GM12878 (cell line): Measurements from ENCODE around the gene SOST. TPM values are rescaled to one million over a fixed set of nuclear protein-coding genes. Genes with fewer than 3 reads are reported as not detected.

Source experiments
- GABPA ChIP-seq: IDR thresholded peaks from 2 replicates; pipeline ENCODE4 v1.6.1; 2014; ENCODE audit warnings: antibody characterized with exemption, low read depth, mild to moderate bottlenecking, inconsistent platforms
- HCFC1 ChIP-seq: fragments of 150-350 bp; IDR thresholded peaks from 2 replicates; pipeline ENCODE4 v1.6.1; 2014; ENCODE audit warnings: low read length
- MEF2A ChIP-seq: IDR thresholded peaks from 2 replicates; pipeline ENCODE4 v1.6.1; 2011; ENCODE audit warnings: low read depth, mild to moderate bottlenecking, low read length, moderate library complexity; ENCODE audit not compliant: insufficient read depth
- NR2C2 ChIP-seq: IDR thresholded peaks from 2 replicates; pipeline ENCODE4 v1.6.1; 2011; ENCODE audit warnings: borderline replicate concordance, low read depth; ENCODE audit not compliant: control insufficient read depth, insufficient read length
- SMARCA5 ChIP-seq: fragments of 450-650 bp; IDR thresholded peaks from 2 replicates; pipeline ENCODE4 v1.6.1; 2017; ENCODE audit warnings: mild to moderate bottlenecking
- SUPT20H ChIP-seq: IDR thresholded peaks from 2 replicates; pipeline ENCODE4 v1.6.1; 2011; ENCODE audit warnings: low read depth, mild to moderate bottlenecking, low read length, moderate library complexity, borderline replicate concordance; ENCODE audit not compliant: control insufficient read depth
- WRNIP1 ChIP-seq: IDR thresholded peaks from 2 replicates; pipeline ENCODE4 v1.6.1; 2011; ENCODE audit warnings: low read depth, low read length, improper control_type of control experiment, borderline replicate concordance
- polyA plus RNA-seq, 11 experiments: library from polyadenylated mRNA; depleted of rRNA in 4 of 11; unstranded in 6 of 11; stranded (reverse) in 5 of 11; fragments of >200 nt; fragmentation: Nextera tagmentation in 4 of 11; fragmentation: Illumina TruSeq in 1 of 11; extraction: Ambion mirVana in 4 of 11; extraction: Trizol in 1 of 11; gene quantifications; 1 replicate in 1 of 11; 2 replicates in 10 of 11; pipeline versions ENCODE4 v1.2.1 to v1.2.3, GENCODE V29; 2011 to 2016; ENCODE audit warnings: inconsistent platforms in 2 of 11, missing spikeins in 2 of 11, low read depth in 1 of 11
- total RNA-seq, 4 experiments: library from RNA; depleted of rRNA in 3 of 4; stranded (reverse); fragments of >200 nt in 3 of 4; fragmentation: Illumina TruSeq in 1 of 4; extraction: Trizol in 1 of 4; gene quantifications; 2 replicates each; pipeline versions ENCODE4 v1.2.1 to v1.2.3, GENCODE V29; 2013 to 2021
- TF ChIP-seq, protein P1 (sequence below): IDR thresholded peaks from 2 replicates; pipeline ENCODE4 v1.6.1; 2012; ENCODE audit warnings: low read depth, low read length, improper control_type of control experiment
- TF ChIP-seq, protein P2 (sequence below): fragments of 450-650 bp; formaldehyde crosslinking; IDR thresholded peaks from 2 replicates; pipeline ENCODE4 v1.4.0; 2022; ENCODE audit warnings: mild to moderate bottlenecking, moderate library complexity

SOST gene
- total and polyA plus RNA-seq, 10 of the 15 experiments (the other 5 are each of a cell fraction or from before 2014, with no cell fraction given) = not detected

DNA sequence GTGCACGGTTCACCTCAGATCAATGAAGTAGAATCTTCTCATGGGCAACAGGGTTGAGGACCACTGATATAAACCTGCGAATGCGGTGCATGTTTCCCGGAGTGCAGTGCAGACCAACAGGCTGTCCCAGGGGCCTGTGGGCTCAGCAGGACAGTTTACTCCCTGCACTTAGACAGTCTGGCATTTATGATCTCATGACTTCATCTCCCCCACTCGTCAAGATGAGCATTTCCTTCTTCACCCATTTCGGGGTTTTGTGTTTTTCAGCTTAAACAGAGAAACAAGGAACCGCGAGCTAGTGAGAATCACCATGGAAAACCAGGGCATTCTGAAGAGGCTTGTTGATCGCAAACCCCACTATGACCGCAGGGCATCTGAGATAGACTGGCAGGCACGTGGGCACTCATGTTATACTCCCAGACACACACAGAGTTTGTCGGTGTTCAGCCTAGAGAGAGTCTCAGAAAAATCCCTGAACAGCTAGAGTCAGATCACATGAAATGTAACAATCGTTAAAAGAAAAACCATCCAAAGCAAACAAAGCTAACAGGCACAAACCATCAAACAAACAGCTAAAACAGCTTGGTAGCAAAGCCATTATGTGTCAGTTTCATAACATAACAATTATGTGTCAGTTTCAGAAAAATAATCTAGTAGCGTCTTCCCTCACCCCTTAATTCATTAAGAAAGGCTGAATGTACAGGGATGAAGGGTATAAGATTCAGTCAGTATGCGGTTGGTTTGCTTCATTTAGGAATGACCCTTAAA is 24.5 kb upstream of the SOST start (continued):
- TF ChIP-seq GABPA = no peak
- no peak for TF ChIP-seq SMARCA5
- TF ChIP-seq SUPT20H = no peak
- TF ChIP-seq MEF2A = no peak
- TF ChIP-seq, protein P1, sequence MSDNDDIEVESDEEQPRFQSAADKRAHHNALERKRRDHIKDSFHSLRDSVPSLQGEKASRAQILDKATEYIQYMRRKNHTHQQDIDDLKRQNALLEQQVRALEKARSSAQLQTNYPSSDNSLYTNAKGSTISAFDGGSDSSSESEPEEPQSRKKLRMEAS = no peak
- no peak for TF ChIP-seq NR2C2
- no peak for TF ChIP-seq WRNIP1
- TF ChIP-seq HCFC1 = no peak
- TF ChIP-seq, protein P2, sequence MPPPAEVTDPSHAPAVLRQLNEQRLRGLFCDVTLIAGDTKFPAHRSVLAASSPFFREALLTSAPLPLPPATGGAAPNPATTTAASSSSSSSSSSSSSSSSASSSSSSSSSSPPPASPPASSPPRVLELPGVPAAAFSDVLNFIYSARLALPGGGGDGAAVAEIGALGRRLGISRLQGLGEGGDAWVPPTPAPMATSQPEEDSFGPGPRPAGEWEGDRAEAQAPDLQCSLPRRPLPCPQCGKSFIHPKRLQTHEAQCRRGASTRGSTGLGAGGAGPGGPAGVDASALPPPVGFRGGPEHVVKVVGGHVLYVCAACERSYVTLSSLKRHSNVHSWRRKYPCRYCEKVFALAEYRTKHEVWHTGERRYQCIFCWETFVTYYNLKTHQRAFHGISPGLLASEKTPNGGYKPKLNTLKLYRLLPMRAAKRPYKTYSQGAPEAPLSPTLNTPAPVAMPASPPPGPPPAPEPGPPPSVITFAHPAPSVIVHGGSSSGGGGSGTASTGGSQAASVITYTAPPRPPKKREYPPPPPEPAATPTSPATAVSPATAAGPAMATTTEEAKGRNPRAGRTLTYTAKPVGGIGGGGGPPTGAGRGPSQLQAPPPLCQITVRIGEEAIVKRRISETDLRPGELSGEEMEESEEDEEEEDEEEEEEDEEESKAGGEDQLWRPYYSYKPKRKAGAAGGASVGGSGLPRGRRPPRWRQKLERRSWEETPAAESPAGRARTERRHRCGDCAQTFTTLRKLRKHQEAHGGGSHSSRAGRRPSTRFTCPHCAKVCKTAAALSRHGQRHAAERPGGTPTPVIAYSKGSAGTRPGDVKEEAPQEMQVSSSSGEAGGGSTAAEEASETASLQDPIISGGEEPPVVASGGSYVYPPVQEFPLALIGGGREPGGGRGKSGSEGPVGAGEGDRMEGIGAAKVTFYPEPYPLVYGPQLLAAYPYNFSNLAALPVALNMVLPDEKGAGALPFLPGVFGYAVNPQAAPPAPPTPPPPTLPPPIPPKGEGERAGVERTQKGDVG (CRISPR knock-in tag) = no peak
